Lower lobe of right lung (tissue), 2 donors: ENCODE data around the gene AZIN2. TPM values are rescaled to one million over a fixed set of nuclear protein-coding genes. Genes with fewer than 3 reads are reported as not detected.
A peak's percentile ranks its signal among the peaks of the same experiment; 100 is the strongest.

Source experiments
- ATAC-seq, 2 donors: fragments of 200-7000 bp; cut with Tn5 transposase; one replicate each; pipeline ENCODE4 v1.9.1; 2020 to 2022; ENCODE audit warnings: mild to moderate bottlenecking in 2 of 2, moderate library complexity in 2 of 2
- DNase-seq: peaks from one replicate; pipeline ENCODE4 v3.0.0-alpha.2; 2020
- H3K27ac ChIP-seq: fragments of 200-600 bp; one replicate; pipeline ENCODE4 v1.8.0; 2022
- H3K27me3 ChIP-seq: fragments of 200-600 bp; one replicate; pipeline ENCODE4 v1.8.0; 2022; ENCODE audit warnings: low read depth
- H3K36me3 ChIP-seq: fragments of 200-600 bp; one replicate; pipeline ENCODE4 v1.8.0; 2022; ENCODE audit warnings: mild to moderate bottlenecking
- H3K4me1 ChIP-seq: fragments of 200-600 bp; one replicate; pipeline ENCODE4 v1.8.0; 2022
- H3K4me3 ChIP-seq: fragments of 200-600 bp; one replicate; pipeline ENCODE4 v1.8.0; 2022; ENCODE audit warnings: mild to moderate bottlenecking
- H3K9me3 ChIP-seq: fragments of 200-600 bp; one replicate; pipeline ENCODE4 v1.8.0; 2022
- CTCF ChIP-seq: fragments of 200-600 bp; IDR thresholded peaks from one replicate; pipeline ENCODE4 v1.8.0; 2022; ENCODE audit warnings: antibody characterized with exemption, mild to moderate bottlenecking
- intact Hi-C: fragments of 100-400 bp; cut with DNase I; formaldehyde crosslinking; loops from one replicate; pipeline ENCODE4 v1.11.0; 2022
- total RNA-seq: library from RNA; stranded (reverse); fragmentation: NEBNext Ultra II Directional; extraction: Animal tissue kit (Norgen Biotek cat#: 25700); gene quantifications from one replicate; pipeline ENCODE4 v1.2.1, GENCODE V29; 2021
- donor health status: DM: no; HTN: yes; CAD: no; lungs with severe emphysema.

The AZIN2 gene
- total RNA-seq, 1 donor from 2014 or later, result 2.4 TPM

GRCh38 chr1:33039840-33040239 is 41.1 kb upstream of the AZIN2 start:
- intact Hi-C loops, result no loop called here
- peaks cover under 1% of the 10 kb centered on the region for H3K36me3 ChIP-seq
- H3K4me3 ChIP-seq, result no peak overlapping the region
- no peaks in the 10 kb centered on the region for H3K9me3 ChIP-seq
- no peaks in the 10 kb centered on the region for H3K27me3 ChIP-seq
- ATAC-seq (no peak), DNase-seq (peak; percentile 55)
- TF ChIP-seq CTCF, result no peak
- H3K4me1 ChIP-seq, result peaks cover 18% of the 10 kb centered on the region
- no peak overlapping the region for H3K27ac ChIP-seq

- no peaks in the 10 kb centered on the region for H3K27me3 ChIP-seq
- no peak for TF ChIP-seq CTCF
- no peaks in the 10 kb centered on the region for H3K9me3 ChIP-seq
- no peaks in the 10 kb centered on the region for H3K36me3 ChIP-seq
- intact Hi-C loops, result no loop called here
- peaks cover 12% of the 10 kb centered on the region for H3K4me1 ChIP-seq
- no peak overlapping the region for H3K27ac ChIP-seq
- ATAC-seq (no peak), DNase-seq (no peak)
- no peak overlapping the region for H3K4me3 ChIP-seq
Observed at GRCh38 chr1:33041026-33041425, 39.9 kb upstream of the AZIN2 start.

DNA sequence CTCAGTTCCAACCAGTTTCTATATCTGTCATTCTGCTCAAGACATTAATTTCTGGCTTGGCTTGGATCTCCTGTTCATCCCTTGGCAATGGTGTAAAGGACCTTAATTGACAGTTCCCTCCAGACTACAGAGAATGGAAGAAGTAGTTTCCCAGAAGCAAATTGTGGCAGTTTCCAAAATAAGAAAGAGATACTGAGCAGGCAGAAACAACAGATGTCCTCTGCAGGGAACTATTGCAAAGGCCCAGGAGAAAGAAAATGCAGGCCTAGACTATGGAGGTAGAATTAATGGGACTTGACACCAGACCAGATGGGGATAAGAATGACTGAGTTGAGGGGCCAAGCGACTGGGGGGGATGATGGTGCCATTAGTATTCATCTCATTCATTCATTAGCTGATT is 38.1 kb upstream of the AZIN2 start:
- intact Hi-C loops, result no loop called here
- ATAC-seq, result no peak
- DNase-seq, result no peak

DNA sequence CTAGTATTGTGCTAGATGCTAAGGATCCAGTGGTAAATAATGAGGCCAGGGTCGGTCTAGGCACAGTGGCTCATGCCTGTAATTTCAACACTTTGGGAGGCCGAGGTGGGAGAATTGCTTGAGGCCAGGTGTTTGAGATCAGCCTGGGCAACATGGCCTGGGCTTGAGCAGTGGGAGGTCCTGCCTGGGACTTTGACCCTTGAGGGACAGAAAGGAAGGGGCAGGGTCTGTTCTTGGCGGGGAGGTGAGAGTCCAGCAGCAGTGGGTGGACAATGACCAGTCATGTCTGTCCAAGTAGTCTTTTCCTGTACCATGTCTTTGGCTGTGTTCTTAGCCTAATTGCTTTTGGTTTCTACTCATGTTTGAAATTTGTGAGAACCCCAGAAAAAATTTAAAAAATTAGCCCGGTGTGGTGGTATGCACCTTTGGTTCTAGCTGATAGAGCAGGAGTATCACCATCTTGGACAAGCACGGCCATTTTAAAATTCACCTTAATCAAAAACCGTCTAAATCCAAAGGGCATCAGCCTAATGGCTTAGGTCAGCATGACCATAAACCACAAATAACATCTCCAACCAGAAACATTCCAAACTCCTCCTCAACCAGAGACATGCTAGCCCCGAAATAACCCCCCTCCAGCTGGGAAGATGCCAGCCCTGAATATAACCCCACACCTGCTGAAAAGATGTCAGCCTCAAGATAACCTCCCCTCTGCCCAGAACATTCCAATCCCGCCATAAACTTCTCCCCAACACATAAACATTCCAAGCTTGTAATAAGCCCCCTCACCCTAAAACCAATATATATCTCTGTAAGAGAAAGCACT is 37.5 kb upstream of the AZIN2 start:
- no peaks in the 10 kb centered on the region for H3K27me3 ChIP-seq
- intact Hi-C loops, result no loop called here

More for the DNA sequence above, 38.1 kb upstream of the AZIN2 start:
- Histone ChIP-seq H3K4me1 (peaks cover 7% of the 10 kb centered on the region), H3K9me3 (no peaks in the 10 kb centered on the region), H3K27ac (no peak overlapping the region), H3K4me3 (no peak overlapping the region), H3K27me3 (no peaks in the 10 kb centered on the region), H3K36me3 (no peaks in the 10 kb centered on the region)
- no peak for TF ChIP-seq CTCF

GRCh38 chr1:33045246-33045645 is 35.7 kb upstream of the AZIN2 start:
- peak; percentile 52 to 61 for ATAC-seq
- DNase-seq, result no peak
- peaks cover 13% of the 10 kb centered on the region for H3K4me1 ChIP-seq
- H3K27me3 ChIP-seq, result no peaks in the 10 kb centered on the region
- H3K27ac ChIP-seq, result no peak overlapping the region
- no peaks in the 10 kb centered on the region for H3K9me3 ChIP-seq
- intact Hi-C loops, result no loop called here
- no peak overlapping the region for H3K4me3 ChIP-seq
- no peaks in the 10 kb centered on the region for H3K36me3 ChIP-seq
- no peak for TF ChIP-seq CTCF

More for the DNA sequence above, 37.5 kb upstream of the AZIN2 start:
- no peaks in the 10 kb centered on the region for H3K9me3 ChIP-seq
- no peak for DNase-seq
- H3K36me3 ChIP-seq, result no peaks in the 10 kb centered on the region
- H3K4me3 ChIP-seq, result no peak overlapping the region
- ATAC-seq, result no peak
- H3K27ac ChIP-seq, result no peak overlapping the region
- peaks cover 7% of the 10 kb centered on the region for H3K4me1 ChIP-seq
- TF ChIP-seq CTCF, result no peak
